ENCODE results near the gene PRR20G. TPM values are rescaled to one million over a fixed set of nuclear protein-coding genes. Genes with fewer than 3 reads are reported as not detected.

The PRR20G gene
- total RNA-seq, 1 experiment from 2014 or later: not detected

GRCh38 chr3:127255516-127255915 lies 32.3 kb downstream of the PRR20G start:
- in situ Hi-C loops (cut with HindIII; ENCODE audit: low pct_unique_long_range_greater_than_20kb, low sequenced_read_pairs): no loop called here
- no peak for DNase-seq (ENCODE audit: low read depth, low spot score)

- in situ Hi-C loops (cut with HindIII; ENCODE audit: low pct_unique_long_range_greater_than_20kb, low sequenced_read_pairs): no loop called here
- peak; percentile 41 for DNase-seq (ENCODE audit: low read depth, low spot score)
These were observed 33.1 kb downstream of the PRR20G start for GRCh38 chr3:127254730-127255129.

GRCh38 chr3:127254033-127254644 lies 33.7 kb downstream of the PRR20G start:
- DNase-seq (ENCODE audit: low read depth, low spot score): no peak
- in situ Hi-C loops (cut with HindIII; ENCODE audit: low pct_unique_long_range_greater_than_20kb, low sequenced_read_pairs): no loop called here

DNA sequence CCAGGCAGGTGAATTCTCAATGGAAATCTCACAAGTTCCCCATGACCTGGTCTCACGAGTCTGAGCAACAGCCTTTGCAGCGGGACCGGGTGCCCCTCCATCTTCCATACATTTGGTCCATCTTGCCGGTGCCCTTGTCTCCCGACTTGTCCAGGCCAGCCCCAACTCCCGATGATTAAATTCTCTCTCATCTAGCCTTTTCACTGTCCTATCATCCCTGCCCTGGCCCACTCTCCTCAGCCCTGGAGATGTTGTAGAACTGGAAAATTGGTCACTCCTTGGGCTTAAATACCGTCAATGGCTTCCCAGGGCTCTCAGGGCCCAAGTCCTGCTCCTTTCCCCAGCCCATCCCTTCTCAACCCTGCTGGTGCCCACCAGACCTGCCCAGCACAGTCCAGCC lies 34.4 kb downstream of the PRR20G start:
- DNase-seq (ENCODE audit: low read depth, low spot score): no peak
- in situ Hi-C loops (cut with HindIII; ENCODE audit: low pct_unique_long_range_greater_than_20kb, low sequenced_read_pairs): no loop called here

DNA sequence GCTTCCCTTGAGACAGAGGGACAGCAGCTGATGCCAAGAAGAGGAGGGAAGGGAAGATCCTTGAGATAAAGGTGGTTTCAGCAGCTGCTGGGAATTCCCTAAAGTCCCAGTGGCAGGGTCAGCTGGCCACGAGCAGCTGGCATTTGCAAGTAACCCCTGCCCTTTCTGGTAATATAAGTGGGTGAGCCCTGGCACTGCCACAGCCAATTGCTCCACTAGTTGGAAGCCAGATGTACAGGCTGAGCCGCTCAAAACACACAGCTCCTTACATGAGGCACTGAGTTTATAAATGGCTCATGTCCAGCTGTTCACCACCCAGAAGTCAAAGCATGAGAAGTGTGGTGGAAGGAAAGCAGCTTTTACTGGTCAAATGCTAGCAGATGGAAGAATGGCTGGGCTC lies 35.4 kb downstream of the PRR20G start:
- DNase-seq (ENCODE audit: low read depth, low spot score): no peak
- in situ Hi-C loops (cut with HindIII; ENCODE audit: low pct_unique_long_range_greater_than_20kb, low sequenced_read_pairs): no loop called here

DNA sequence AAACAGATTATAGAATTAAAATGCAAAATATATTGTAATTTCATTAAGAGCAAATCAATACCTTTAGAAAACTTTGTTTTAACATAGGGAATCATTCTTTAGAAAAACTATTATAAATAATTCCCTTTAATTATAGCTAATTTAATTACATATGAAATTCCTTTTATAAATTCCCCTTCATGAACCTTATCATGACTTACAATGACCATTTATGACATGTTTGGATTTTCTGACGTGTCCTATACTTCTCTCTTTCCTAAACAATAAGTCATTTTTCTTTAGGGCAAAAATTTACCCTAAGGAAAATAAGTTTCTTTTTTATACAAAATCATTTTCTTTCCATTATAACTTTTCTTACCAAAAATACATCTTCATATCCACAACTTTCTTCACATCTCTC lies 37.8 kb downstream of the PRR20G start:
- in situ Hi-C loops (cut with HindIII; ENCODE audit: low pct_unique_long_range_greater_than_20kb, low sequenced_read_pairs): no loop called here

DNA sequence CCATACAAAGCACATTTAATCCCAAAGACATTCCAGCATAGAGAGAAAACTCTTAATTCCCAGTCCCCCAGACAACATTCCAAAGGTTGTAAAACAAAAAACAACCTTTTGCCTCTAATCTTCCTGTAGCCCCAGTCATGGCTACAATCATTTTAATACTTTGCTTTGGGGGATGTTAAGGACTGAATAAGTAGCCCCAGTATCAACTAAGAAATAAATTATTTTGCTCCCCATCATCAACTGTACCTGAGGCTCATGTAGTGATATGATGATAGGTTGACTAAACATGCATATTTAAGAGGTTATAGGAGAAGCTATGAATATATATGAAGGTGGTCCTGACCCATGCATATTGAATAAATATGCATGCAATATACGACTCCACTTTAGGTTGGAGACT lies 40.6 kb downstream of the PRR20G start:
- DNase-seq (ENCODE audit: low read depth, low spot score): no peak
- in situ Hi-C loops (cut with HindIII; ENCODE audit: low pct_unique_long_range_greater_than_20kb, low sequenced_read_pairs): no loop called here

More for the DNA sequence above, 37.8 kb downstream of the PRR20G start:
- DNase-seq (ENCODE audit: low read depth, low spot score): no peak

- in situ Hi-C loops (cut with HindIII; ENCODE audit: low pct_unique_long_range_greater_than_20kb, low sequenced_read_pairs): no loop called here
- DNase-seq (ENCODE audit: low read depth, low spot score): no peak
These were observed 49.2 kb downstream of the PRR20G start for GRCh38 chr3:127238602-127239001.

DNA sequence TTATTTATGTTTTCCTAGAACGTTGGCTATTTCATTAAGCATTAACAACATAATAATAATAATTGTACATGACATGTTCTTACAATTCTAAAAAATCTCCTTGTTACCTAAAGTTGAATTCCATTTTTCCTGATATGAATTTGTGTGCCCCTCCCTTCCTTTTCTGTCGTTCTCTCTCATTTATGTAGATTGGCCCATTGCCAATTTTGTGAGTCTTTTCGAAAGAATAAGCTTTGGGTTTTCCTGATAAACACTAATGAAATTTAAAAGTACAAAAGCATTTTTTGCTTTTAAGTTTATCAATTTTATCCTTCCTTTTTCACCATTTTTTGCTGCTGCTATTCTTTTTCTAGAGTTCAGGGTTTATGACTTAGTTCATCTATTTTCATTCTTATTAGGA lies 50.0 kb downstream of the PRR20G start:
- DNase-seq (ENCODE audit: low read depth, low spot score): no peak
- in situ Hi-C loops (cut with HindIII; ENCODE audit: low pct_unique_long_range_greater_than_20kb, low sequenced_read_pairs): no loop called here

DNA sequence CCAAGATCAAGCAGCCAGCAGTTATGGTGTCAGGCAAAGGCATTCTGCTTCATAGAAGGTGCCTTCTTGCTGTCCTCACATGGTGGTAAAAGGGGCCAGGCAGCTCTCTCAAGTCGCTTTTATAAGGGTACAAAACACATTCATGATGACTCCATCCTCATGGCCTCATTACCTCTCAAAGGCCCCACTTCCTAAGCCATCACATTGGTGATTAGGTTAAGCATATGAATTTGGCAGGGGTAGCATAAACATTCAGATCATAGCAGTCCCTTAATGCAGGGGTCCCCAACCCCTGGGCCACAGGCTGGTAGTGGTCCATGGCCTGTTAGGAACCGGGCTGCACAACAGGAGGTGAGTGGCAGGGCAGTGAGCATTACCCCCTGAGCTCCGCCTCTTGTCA lies 52.1 kb downstream of the PRR20G start:
- in situ Hi-C loops (cut with HindIII; ENCODE audit: low pct_unique_long_range_greater_than_20kb, low sequenced_read_pairs): no loop called here
- DNase-seq (ENCODE audit: low read depth, low spot score): no peak

DNA sequence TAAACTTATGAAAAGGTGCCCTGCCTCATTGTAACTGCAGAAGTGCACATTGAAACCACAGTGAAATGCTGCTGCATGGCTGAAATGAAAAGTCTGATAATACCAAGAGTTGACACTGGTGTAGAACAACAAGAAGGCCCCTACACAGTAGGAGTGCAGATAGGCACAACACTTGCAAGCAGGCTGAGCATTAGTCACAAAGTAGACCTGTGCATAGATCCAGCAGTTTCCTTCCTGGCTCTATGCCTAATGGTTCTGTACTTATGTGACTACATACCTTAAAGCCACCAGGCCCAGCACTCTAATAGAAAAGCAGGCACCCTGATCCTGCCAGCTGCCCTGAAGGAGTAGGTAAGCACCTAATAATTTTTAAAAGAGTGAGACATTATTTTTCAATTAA lies 53.1 kb downstream of the PRR20G start:
- no peak for DNase-seq (ENCODE audit: low read depth, low spot score)
- in situ Hi-C loops (cut with HindIII; ENCODE audit: low pct_unique_long_range_greater_than_20kb, low sequenced_read_pairs): no loop called here

Small RNA genes lying within 50 kb of the gene (small RNA-seq; reads per million reads assigned to genes)
- gene RNU6-1047P: 0 reads per million in 2 experiments

Other genes starting within 250 kb of the PRR20G start
- gene PRR23E, start 94.9 kb downstream of the PRR20G start, total RNA-seq (2014; rRNA removed; shearing (Covaris generic)): not detected in 2 replicates